Hepatic stellate cell (primary cell): ENCODE data around the gene RRP36.
A peak's percentile ranks its signal among the peaks of the same experiment; 100 is the strongest.
"Not testable (repeated sequence)": the region's sequence is repeated elsewhere in the genome, so short reads cannot be mapped to it uniquely, and the experiment has no call there.

Source experiments
- DNase-seq: peaks from one replicate; pipeline ENCODE4 v3.0.0; 2011; ENCODE audit warnings: low spot score

The RRP36 gene

GRCh38 chr6:43021270-43022047 is at the start of gene RRP36:
TSS of gene RRP36 (plus strand) at chr6:43021623. CDS start at chr6:43021655, 32 bp downstream.
- peak; percentile 95 for DNase-seq

DNA sequence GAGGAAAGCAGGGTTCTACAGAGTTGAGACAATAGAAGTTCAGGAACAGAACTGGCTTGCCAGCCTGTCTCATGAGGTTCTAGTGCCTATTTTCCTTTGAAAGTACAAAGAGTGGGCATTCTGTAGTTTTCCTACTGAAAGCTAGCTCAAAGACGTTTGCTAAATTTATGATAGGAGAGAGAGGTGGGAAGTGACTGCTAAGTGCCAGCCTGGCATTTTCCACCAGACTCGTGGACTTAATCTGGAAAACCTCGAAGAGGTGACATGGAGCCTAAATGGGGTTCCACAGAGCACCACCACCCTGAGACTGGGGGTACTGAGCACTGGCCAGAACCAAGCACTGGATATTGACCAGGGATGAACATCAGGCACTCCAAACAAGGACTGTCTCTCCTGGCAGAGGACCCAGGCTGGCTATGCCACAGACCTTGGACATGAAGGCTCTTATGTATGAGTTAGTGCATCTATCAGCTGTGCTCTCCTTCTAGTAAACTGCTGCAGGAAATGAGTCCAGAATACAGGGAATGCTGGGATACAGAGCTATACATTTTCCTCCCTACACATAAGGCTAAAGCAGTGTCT is 49.6 kb upstream of the RRP36 start:
- no peak for DNase-seq

- no peak for DNase-seq
Measured at GRCh38 chr6:42973926-42974325, 47.5 kb upstream of the RRP36 start.

- DNase-seq = no peak
Measured at GRCh38 chr6:42974919-42975505, 46.4 kb upstream of the RRP36 start.

DNA sequence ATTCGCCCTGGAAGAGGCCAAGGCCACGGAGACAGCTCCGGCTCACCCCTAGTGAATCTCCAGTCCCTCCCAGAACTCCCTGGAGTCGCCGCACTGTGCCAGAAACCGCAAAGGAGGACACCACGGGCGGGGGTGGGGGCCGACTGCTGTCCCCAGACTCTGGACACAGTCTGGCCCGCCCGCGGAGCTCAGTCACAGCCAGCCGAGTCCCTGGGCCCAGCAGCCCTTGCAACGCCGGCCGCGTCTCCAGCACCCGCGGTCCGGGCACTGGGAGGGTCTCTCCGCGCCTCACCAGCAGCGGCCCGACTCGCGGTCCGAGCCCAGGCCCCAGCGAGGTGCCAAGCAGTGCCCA is 43.0 kb upstream of the RRP36 start:
- DNase-seq = peak; percentile 60

DNA sequence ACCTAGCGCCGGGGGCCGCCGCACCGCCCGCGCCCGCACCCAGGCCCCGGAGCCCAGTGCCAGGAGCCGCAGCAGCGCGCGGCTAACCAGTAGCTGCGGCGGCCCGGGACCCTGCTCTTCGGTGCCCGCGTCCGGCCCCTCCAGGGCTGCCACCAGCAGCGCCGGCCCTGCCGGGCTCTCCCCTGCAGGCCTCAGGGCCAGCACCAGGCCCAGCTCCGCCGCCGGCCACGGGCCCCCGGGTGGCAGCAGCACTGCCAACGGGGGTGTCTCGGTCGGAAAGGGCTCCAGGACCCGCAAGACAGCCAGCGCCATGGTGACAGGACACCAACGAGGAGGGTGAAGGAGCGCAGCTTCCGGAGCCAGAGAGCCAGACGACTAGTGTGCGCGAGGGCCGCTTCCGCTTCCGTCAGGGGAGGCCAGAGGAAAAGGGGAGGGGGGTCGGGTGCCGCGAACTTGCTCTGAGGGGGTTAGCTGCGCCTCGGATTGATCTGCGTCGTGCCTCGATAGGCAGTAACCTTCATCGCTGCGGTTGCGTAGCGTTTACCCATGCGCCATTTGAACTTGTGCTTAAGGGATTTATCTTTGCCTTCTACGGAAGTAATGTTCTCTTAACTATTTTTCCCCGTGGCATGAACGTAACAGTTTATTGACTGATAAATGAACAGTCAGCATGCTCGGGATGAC is 42.4 kb upstream of the RRP36 start, which contains the start of gene PEX6:
PEX6 (minus strand) TSS at position 343 of the 684 bp plus-strand sequence; CDS start at position 312, 31 bp downstream.
- DNase-seq = peak; percentile 88

DNA sequence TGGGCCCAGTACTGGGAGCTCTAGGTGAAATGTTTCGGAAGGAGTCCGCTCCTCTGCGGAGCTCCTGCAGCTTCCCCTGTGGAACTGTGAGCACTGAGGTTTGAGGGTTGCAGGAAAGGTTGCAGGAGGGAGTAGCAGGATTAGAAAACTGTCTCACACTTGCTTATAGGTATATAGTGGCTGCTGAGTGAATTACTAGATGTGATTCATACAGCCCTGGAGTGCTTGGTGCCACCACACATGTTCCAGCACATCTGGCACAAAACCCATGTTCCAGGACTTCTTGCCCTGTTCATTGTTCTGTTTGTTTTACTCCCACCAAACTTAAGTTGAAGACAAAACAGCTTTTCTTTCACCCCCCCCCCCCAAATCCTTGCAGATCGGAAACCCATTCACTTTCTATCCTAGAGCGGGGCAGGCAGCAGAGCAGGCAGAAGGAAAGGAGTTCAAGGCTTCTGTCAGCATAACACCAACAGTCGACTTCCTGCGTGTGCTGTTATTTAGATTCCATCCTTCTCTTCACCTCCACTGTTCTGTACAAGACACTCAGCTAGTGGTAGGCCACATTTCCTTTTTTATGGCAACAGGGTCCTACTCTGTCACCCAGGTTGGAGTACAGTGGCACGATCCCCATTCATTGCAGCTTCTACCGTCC is 41.8 kb upstream of the RRP36 start:
- DNase-seq = peak; percentile 60

- DNase-seq = no peak
Measured at GRCh38 chr6:42981836-42982235, 39.6 kb upstream of the RRP36 start.

GRCh38 chr6:42984001-42984923 is 37.2 kb upstream of the RRP36 start, which contains the start of gene PPP2R5D:
TSS of gene PPP2R5D (plus strand) at chr6:42984570. CDS start at chr6:42984678, 108 bp downstream.
- peak; percentile 98 for DNase-seq

DNA sequence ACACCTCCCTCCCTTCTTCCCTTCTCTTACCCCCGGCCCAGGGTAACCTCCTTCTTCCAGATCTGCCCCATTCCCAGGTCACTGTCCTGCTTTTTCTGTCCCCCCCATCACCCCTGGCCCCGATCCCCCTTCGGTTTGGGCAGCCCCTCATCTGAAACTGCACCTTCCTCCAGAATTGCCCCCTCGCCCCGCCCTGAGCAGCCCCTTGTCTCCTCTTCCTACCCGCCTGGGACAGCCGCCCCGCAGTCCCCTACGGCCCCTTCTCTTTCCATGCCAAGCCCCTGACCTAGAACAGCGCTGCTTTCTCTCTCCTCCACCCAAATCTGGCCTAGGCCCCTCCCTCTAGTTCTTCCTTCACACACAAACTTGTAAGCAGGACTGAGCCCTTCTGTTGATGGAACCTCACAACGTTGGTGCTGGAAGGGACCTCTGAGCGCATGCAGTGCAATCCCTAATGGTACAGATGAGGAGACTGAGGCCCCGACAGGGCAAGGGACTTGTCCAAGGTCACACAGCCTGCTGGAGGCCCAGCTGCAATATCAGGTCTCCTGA is 36.4 kb upstream of the RRP36 start:
- no peak for DNase-seq

DNA sequence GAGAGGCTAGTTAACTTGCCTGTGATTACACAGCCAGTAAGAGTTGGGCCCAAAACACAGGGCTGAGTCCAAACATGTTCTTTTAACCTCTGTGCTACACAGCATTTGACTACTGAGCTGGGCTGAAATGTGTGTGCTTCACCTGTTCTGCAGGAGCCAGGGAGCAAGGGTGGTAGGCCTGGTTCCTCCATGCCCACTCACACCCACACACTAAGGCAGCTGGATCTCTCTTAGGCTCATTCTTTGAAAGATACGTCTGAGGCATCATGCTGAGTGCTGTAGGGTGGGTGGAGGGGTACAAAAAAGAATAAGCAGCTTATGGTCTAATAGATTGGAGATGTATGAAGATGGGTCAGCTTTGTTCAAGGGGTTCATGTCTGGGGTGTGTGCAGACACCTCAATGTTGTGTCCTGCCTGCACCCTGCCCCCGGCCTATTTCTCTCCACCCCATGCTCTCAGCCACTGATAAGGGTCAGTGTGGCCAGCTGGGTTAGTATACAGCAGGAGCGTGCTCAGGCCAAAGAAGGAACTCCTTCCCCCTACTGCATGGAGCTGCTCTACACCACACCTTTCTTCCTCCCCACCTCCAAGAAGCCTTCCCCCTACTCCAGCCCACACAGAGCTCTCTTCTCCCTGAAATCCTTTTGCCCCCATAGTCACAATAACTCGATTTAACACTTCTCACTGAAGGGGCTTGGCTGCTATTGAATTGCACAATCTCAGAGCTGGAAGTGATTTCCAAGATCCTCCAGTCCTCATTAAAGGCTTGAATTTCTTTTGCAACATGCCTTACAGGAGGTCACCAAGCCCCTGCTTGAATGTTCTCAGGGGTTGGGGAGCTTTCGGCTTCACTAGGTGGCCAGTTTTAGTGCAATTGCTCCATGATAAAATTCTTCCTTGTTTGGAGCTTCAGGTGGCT is 33.6 kb upstream of the RRP36 start:
- no peak for DNase-seq

GRCh38 chr6:42988486-42989020 is 32.9 kb upstream of the RRP36 start:
- peak; percentile 41 for DNase-seq

DNA sequence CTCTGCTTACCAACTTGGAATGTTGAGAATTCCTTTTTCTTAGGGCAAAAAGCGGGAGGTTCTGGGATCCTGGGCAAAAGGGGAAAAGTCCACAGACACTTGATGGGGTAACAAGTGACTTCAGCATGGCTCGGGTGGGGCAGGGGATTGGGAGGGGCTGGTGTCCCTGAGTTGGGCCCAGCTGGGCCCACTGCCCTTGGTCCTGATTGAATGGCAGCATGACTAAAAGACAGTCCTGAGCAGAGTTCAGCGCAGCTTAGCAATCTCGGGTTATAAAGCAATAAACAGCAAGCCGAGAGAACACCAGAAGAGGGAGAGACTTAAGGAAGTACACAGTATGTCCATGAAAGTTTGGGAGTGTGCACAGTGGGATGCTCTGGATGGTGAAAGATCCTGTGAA is 31.5 kb upstream of the RRP36 start:
- DNase-seq = no peak

DNA sequence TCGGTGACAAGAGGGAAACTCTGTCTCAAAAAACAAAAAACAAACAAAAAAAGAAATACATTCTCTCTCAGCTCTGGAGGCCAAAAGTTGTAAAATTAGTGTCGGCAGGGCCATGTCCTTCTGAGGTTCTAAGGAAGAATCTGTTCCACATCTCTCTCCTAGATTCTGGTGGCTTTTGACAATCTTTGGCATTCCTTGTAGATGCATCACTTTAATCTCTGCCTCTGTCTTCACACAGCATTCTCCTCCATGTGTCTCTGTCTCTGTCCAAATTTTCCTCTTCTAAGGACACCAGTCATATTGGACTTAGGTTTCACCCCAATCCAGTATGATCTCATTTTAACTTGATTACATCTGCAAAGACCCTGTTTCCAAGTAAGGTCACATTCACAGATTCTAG is 28.0 kb upstream of the RRP36 start:
- DNase-seq = no peak

DNA sequence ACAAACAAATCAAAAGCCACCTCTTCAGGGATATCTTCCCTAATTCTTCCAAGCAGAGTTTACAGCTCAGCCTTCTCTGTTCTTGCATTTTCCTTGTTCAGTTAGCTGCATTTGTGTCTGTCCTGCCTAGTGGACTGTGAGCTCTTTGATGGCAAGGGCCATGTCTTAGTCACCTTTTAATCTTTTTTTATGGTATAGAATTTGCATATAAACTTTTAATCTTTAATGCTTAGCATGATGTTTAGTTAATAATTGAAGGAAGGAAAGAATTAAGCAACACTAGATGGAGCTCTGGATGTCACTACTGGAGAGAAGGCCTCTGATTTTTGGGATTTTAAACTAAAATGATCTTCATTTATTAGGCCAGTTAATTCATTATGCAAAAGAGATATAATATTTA is 24.9 kb upstream of the RRP36 start:
- no peak for DNase-seq

GRCh38 chr6:42998205-42998604 is 23.2 kb upstream of the RRP36 start:
- DNase-seq = not testable (repeated sequence)

DNA sequence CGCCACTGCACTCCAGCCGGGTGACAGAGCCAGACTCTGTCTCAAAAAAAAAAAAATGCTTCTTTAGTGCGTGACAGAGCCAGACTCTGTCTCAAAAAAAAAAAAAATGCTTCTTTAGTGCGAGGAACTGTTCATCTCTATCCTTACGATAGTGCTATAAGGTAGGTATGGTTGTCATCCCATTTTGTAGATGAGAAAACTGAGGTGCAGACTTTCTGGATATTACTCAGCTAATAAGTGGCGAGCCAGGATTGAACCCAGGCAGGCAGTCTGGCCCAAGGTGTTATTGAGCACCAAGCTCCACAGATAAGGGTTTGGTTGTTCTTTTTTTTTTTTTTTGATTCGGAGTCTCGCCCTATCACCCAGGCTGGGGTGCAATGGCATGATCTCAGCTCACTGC is 19.6 kb upstream of the RRP36 start:
- no peak for DNase-seq

DNA sequence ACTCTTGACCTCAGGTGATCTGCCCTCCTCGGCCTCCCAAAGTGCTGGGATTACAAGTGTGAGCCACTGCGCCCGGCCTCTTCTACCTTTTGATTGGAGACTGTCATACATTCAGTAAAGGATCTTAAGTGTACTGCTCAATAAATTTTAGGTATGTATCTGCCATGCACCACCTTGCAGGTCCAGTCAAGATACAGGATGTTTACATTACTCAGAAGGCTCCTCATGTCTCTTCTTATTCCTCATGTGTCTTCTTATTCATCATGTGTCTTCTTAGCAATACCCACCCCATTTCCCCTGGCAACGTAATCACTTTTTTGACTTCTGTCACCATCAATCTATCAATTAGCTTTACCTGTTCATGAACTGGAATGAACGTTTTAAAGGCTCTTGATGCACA is 15.6 kb upstream of the RRP36 start:
- DNase-seq = no peak

DNA sequence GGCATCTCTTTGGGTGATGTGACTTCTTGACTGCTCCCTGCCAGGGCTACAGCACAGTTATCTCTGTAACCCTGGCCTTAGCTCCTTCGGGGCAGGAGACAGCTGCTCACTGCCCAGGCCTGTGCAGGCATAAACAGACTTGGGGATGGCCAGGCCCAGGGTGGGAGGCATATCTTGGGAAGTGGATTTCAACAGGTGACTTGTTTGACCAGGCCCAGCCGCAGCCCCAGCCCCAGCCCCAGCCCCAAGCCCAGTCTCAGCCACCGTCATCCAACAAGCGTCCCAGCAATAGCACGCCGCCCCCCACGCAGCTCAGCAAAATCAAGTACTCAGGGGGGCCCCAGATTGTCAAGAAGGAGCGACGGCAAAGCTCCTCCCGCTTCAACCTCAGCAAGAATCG is 15.2 kb upstream of the RRP36 start:
- no peak for DNase-seq
